Activated CD8-positive, alpha-beta memory T cell treated with anti-CD3 and anti-CD28 coated beads, Interleukin-2, amount 50 U/mL, for 1 hour (primary cell): ENCODE measurements around the gene ARHGEF17.

Source experiments
- DNase-seq: peaks from one replicate; pipeline ENCODE4 v3.0.0-alpha.2; 2020; ENCODE audit errors: extremely low read depth

ARHGEF17 gene

DNA sequence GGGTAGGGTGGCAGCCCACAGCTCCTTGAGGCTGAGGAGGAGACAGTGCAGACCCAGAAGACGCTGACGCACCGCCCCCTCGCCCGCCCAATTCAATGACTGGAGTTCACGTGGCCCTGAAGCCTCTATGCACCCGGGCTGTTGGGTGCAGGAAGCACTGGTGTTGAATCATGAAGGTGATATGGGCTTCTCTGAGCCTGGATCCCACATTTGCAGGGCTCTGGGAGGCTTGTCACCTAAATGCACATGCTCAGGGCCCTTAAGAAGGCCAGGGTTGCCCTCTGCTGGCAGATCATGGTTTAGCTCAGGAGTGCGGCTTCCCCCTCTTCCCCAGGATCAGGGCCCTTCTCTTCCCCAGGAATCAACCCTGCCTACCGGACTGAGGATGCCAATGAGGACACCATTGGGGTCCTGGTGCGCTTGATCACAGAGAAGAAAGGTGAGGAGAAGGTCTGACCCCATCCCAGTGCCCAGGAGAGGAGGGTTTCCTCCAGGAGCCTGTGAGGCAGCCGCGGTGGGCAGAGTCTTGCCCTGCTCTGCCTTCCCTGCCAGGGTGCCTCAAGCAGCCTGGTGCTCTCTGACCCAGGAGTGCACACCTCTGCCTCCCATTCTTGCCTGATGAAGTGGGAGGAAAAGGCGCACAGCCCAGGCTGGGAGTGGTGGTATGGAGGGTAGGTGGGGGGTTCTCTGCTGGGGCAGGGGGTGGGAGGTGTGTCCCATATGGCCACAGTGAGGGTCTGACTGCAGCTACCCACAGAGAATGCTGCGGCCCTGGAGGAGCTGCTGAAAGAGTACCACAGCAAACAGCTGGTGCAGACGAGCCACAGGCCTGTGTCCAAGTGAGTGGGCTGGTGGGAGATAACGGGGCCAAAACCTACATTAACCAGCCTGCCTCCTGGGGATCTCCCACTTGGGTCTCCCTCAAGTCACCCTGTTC, 85.7 kb downstream of the ARHGEF17 start:
- DNase-seq: no peak

DNA sequence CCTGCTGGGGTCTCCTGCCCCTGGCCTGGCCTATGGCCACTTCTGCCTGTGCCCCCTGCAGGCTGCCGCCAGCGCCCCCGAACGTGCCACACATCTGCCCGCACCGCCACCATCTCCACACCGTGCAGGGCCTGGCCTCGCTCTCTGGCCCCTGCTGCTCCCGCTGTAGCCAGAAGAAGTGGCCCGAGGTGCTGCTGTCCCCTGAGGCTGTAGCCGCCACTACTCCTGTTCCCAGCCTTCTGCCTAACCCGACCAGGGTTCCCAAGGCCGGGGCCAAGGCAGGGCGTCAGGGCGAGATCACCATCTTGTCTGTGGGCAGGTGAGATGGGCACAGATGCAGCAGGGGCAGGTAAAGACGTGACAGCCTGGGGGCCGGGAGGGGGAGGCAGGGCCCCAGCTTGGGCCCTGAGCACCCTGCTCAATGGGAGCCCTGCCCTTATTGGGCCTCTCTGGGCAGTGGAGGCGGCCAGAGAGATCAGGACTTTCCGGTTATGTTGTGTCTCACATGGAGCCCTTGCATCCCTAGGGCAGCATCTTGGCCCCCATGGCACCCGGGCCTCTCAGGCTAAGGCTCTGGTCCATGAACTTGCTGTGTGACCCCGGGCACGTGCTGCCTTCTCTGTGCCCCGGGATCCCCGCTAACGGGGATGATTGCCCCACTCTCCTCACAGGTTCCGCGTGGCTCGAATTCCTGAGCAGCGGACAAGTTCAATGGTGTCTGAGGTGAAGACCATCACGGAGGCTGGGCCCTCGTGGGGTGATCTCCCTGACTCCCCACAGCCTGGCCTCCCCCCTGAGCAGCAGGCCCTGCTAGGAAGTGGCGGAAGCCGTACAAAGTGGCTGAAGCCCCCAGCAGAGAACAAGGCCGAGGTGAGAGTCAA, 86.6 kb downstream of the ARHGEF17 start:
- DNase-seq: no peak

GRCh38 chr11:73395297-73396208, 87.5 kb downstream of the ARHGEF17 start:
- no peak for DNase-seq

DNA sequence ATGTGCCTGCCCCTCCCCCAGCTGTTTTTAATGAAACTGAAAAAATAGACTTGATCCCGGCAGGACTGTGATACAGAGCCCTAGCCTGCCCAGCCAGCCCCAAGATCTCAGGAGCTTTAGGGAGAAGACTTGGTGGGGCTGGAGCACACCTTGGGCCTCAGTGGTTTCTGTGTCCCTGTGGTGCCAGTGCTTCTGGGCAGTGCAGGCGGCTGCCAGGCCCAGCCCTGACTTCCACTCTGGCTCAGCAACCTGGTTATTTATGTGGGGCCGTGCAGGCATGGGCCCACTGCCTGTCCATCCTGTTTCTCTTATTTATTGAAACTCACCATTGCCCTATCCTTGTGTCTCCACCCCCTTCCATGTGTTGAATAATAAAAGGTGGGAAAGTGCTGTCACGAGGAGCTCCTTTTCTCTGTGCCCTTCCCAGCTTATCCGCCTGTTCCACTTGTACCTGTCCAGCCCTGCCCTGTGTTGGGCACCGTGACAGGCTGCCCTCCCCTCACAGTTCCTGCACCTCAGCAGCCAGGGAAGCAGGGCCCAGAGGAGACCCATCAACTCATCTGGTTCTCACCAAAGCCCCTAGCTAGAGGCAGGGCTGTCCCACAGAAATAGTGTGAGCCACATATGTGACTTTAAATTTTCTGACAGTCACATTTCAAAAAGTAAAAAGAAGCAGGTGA, 88.3 kb downstream of the ARHGEF17 start:
- DNase-seq: no peak

DNA sequence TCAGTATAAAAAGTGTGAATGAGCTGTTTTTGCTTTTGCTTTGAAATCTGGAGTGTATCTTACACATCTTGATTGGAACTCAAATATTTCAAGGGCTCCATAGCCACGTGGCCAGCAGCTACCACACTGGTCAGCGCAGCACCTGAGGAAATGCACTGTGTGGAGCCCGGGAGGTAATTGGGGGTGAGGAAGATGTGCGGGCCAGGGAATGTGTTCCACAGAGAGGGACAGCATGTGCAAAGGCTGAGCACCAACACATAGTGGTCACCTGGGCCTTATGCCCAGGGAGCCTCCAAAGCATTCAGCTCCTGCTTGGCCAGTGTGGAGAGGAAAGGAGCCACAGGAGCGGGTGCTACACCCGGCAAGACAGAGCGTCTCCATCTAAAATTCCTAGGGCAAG, 88.9 kb downstream of the ARHGEF17 start:
- DNase-seq: no peak

DNA sequence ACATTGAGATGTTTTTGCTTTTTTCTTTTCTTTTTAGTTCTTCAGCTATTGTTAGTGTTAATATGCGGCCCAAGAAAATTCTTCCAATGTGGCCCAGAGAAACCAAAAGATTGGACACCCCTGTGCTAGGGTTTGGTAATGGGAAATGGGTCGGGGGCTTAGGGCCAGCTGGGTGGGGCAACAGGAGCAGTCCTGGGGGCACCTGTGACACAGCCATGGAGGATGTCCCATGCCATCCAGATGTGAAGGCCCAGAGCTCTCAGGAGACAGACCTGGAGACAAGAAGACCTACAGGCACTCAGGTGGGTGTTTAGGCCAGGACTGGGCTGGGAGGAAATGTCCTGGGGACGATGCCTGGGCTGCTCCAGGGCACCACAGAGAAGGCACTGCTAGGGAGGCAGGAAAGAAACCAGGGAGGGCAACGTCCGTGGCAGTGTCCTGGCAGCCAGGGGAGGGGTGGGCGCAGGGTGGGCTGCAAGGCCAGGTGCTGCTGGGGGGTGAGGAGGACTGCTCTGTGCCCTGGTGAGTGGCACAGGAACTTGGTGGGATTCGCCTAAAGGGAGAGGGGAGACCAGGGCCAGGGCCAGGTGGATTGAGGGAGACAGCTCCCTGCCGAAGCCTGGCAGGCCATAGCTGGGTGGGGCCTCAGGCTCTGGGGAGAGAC, 89.5 kb downstream of the ARHGEF17 start:
- no peak for DNase-seq

- no peak for DNase-seq
Measured at GRCh38 chr11:73398132-73398526, 90.1 kb downstream of the ARHGEF17 start.

DNA sequence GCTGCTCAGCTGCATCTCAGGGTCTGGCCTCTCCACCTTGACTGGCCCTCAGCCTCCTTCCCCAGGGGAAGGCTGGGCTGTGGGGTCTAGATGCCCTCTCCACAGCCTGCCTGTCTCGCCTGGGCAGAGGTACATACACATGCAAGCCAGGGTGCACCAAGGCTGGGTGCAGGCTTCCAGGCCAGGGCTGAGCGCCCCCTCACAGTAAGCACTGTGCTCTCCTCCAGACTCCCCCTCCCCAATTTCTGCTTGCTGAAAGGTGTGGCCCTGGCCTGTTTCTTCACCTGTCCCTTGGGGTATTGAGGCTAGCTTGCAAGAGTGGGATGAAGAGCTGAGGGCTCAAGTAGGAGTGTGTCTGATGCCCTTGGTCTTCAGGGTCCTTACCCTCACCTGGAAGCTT, 90.6 kb downstream of the ARHGEF17 start:
- DNase-seq: no peak

GRCh38 chr11:73399159-73399590, 91.1 kb downstream of the ARHGEF17 start:
- no peak for DNase-seq

GRCh38 chr11:73399636-73400035, 91.6 kb downstream of the ARHGEF17 start:
- no peak for DNase-seq

DNA sequence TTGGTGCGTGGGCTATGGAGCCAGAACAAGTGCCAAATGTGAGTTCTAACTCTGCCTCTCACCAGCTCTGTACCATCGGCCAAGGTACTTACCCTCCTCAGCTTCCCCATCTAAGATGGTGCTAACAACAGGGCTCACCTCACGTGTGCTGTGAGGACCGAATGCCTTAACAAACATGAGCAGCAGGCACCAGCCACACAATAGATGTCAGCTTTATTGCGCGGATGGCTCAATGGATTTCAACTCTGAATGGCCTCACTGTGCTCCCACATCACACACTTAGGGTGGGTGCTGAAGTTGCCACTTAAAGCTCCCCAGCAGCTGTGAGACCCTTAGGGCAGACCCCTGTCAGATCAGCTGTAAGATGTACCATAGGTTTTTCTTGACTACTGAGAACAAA, 92.2 kb downstream of the ARHGEF17 start:
- no peak for DNase-seq

- no peak for DNase-seq
Measured at GRCh38 chr11:73401217-73401923, 93.3 kb downstream of the ARHGEF17 start.

DNA sequence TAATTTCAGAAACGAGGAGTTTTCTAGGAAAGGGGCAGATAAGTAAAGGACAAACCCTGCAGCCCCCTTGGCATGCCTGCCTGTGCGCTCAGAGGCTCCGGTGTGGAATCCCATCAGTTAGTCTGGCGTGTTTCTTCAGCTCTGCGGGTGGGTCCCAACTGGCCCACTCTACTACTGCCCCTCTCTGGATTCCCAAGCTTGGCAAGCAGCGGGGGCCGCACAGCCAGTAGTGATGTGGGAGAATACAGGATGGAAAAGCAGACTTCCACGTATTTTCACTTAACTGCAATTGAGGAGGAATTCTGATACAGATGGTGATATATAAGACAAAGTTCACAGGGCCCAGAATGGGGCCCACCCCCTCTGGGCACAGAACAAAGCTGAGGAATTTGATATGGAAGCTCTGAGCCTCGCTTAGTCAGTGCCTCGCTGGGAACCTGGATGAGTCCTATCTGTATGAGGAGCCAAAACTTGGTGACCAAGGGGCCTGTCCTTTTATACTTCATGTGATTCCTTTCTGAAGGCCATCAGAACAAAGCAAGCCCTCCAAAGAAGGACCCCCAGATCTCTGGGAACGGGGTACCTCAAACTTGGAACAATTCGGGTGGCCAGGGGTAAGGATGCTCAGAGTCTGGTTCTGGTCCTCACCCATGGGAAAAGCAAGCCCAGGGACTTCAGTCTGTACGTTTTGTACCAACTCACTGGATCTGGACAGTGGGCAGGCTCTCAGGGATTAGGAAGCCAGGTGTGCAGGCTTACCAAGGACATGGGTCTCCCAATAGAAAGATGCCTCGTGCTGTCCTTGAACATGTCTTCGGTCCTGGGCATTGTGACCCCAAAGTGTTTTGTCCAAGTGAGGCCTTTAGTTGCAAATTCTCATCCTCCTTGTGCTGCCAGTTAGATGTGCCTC, 94.1 kb downstream of the ARHGEF17 start:
- DNase-seq: no peak

DNA sequence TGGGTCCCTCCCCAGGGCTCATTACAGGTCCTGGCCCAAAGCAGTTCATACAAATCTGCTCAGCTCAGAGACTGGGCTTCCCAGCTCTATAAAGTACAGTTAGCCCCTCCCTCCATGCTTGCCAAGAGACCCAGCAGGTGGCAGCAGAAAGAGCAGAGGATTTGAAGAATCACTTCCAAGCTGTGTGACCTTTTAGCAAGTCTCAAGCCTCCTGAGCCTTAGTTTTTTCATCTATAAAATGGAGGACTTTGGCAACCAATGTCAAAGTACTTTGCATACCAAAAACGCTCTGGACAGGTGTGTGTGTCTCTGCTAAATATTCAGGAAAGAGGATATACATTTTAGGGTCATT, 94.7 kb downstream of the ARHGEF17 start:
- DNase-seq: no peak

DNA sequence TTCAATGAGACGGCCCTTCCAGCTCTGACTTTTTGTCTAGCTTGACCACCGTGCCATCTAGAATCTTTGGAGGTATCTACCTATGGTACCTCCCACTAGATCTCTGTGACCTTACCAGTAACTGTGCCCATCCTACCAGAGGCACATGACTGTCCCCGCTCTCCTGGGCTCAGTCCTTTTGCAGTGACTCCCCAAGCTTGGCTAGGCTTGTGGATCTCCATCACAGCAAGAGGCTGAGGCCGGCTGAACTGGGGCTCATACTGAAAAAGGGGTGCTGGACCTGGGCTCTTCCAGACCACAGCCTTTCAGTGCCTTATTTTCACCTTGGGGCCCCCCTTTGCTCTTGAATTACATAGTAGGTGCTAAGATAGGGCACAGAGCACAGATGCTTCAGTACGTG, 95.5 kb downstream of the ARHGEF17 start:
- DNase-seq: no peak

GRCh38 chr11:73404048-73404447, 96.0 kb downstream of the ARHGEF17 start:
- DNase-seq: no peak

- DNase-seq: no peak
Measured at GRCh38 chr11:73404506-73405145, 96.5 kb downstream of the ARHGEF17 start.

- DNase-seq: no peak
Measured at GRCh38 chr11:73405146-73405510, 97.1 kb downstream of the ARHGEF17 start.
